SH-SY5Y (cell line): ENCODE results near the gene APP.

Experiments
- GATA2 ChIP-seq: IDR thresholded peaks from 2 replicates; pipeline ENCODE4 v1.6.1; 2011; ENCODE audit warnings: mild to moderate bottlenecking, low read depth, low read length
- GATA3 ChIP-seq: IDR thresholded peaks from 2 replicates; pipeline ENCODE4 v1.6.1; 2011; ENCODE audit warnings: low read depth, mild to moderate bottlenecking, low read length, moderate library complexity

- TF ChIP-seq GATA2 = no peak
- TF ChIP-seq GATA3 = no peak
These were observed 57.6 kb downstream of the APP start for GRCh38 chr21:26112975-26113374.
